SH-SY5Y (cell line): ENCODE measurements around the gene LRRC56.

Source experiments
- GATA2 ChIP-seq: IDR thresholded peaks from 2 replicates; pipeline ENCODE4 v1.6.1; 2011; ENCODE audit warnings: mild to moderate bottlenecking, low read depth, low read length
- GATA3 ChIP-seq: IDR thresholded peaks from 2 replicates; pipeline ENCODE4 v1.6.1; 2011; ENCODE audit warnings: low read depth, mild to moderate bottlenecking, low read length, moderate library complexity

The LRRC56 gene

GRCh38 chr11:528815-529727 is 8.3 kb upstream of the LRRC56 start:
- no peak for TF ChIP-seq GATA2
- no peak for TF ChIP-seq GATA3

GRCh38 chr11:529728-530411 is 7.5 kb upstream of the LRRC56 start:
- TF ChIP-seq GATA3 (no peak), GATA2 (no peak)

- no peak for TF ChIP-seq GATA2
- no peak for TF ChIP-seq GATA3
These were observed 6.1 kb upstream of the LRRC56 start for GRCh38 chr11:530960-531831.

GRCh38 chr11:531919-532526 is 5.3 kb upstream of the LRRC56 start:
- TF ChIP-seq GATA3 (no peak), GATA2 (no peak)

GRCh38 chr11:532527-532985 is 4.8 kb upstream of the LRRC56 start:
- TF ChIP-seq GATA2 (no peak), GATA3 (no peak)

GRCh38 chr11:532986-533585 is 4.2 kb upstream of the LRRC56 start:
- TF ChIP-seq GATA3 (no peak), GATA2 (no peak)

- TF ChIP-seq GATA2: no peak
- TF ChIP-seq GATA3: no peak
These were observed 3.5 kb upstream of the LRRC56 start for GRCh38 chr11:533586-534395.

- TF ChIP-seq GATA2 (no peak), GATA3 (no peak)
These were observed 2.7 kb upstream of the LRRC56 start for GRCh38 chr11:534396-535209.

GRCh38 chr11:535210-535518 is 2.2 kb upstream of the LRRC56 start:
- TF ChIP-seq GATA2 (no peak), GATA3 (no peak)

GRCh38 chr11:535519-536454 is 1.5 kb upstream of the LRRC56 start, which contains the start of gene HRAS:
HRAS (minus strand) TSS chr11:535576.
- no peak for TF ChIP-seq GATA2
- no peak for TF ChIP-seq GATA3
